NAMALWA (cell line): ENCODE measurements around the gene DNAJC3.
A peak's percentile ranks its signal among the peaks of the same experiment; 100 is the strongest.
"Not testable (repeated sequence)": the region's sequence is repeated elsewhere in the genome, so short reads cannot be mapped to it uniquely, and the experiment has no call there.

Experiments
- DNase-seq: peaks from one replicate; pipeline ENCODE4 v3.0.0-alpha.2; 2015; ENCODE audit warnings: low spot score

Gene DNAJC3

DNA sequence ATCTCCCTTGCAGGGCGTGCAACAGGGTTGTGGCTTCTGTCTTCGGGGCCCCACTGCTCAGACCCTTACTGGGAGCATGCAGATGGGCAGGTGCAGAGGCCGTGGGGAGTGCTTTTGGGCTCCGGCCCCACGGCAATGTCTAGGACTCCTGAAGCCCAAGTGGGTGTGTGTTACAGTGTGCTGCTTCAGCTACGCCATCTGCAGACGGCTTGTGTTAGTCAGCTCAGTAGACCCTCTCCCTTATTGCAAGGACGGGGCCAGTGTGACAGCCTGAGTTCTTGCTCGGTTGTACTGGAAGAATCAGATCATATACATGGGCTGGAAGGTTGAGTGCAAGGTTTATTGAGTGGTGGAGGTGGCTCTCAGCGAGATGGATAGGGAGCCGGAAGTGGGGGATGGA, 39.3 kb downstream of the DNAJC3 start:
- DNase-seq: no peak

DNA sequence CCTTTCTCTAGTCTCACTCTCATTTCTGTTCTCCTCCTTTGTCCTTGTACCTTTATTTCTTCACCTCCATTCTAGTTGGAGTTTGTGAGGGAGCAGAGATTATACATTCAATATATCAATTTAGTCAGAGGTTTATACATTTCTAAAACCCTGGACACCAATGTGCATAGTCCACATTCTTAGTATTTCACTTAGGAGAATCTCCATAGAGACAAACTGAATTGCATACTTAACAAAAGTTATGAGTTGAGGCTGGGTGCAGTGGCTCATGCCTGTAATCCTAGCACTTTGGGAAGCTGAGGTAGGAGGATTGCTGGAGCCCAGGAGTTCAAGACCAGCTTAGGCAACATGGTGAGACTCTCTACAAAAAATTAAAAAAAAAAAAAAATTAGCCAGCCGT, 45.3 kb downstream of the DNAJC3 start:
- DNase-seq: no peak

DNA sequence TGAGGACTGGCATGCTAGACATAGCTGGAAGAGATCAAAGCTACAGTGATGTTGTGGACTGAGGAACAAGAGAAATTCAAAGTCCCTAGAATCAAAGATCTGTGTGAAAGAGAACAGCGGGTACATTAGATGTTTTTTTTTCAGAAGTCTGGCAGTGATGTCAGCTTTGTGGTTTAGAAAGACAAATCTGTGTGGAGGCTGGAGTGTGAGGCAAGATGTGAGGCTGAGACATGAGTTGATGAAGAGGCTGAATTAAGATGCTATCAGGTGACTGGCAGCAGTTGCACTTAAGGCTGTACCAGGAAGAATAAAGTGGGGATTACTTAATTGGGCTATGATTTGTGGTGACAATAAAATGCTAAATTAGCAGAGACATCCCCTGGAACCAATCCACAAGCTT, 46.5 kb downstream of the DNAJC3 start:
- no peak for DNase-seq

DNA sequence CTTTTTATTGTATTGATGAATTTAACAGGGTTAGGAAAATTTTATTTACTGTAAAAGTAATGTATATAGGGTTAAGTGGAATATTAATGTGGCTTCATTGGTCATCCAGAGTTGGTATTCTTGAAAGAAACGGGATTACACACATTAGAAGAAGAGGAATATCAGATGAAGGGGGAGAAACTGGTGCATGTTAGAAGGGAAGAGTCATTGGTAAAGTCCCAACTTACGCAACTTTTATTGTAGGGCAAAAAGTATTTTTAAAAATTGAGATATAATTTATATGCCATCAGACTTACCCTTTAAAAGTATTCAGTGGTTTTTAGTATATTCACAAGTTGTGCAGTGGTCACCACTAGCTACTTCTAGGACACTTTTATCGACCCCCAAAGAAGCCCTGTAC, 47.3 kb downstream of the DNAJC3 start:
- no peak for DNase-seq

DNA sequence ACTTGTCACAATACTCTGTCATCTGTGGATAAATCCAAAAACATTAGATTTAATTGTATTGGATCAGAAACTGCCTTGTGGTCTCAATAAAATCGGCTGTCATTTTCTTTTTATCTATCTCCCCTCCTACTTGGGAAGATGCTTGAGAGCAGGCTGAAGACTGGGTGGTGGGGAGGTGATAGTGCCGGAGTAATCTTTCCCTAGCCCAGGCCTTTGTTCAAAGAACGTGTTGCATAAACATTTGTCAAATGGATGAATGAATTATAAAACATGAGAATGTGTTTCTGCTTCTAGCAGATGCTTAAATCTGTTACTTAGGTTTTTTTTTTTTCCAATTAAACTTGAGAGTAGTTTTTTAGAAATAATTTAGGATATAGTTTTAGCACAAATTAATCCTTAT, 49.9 kb downstream of the DNAJC3 start:
- DNase-seq: no peak

DNA sequence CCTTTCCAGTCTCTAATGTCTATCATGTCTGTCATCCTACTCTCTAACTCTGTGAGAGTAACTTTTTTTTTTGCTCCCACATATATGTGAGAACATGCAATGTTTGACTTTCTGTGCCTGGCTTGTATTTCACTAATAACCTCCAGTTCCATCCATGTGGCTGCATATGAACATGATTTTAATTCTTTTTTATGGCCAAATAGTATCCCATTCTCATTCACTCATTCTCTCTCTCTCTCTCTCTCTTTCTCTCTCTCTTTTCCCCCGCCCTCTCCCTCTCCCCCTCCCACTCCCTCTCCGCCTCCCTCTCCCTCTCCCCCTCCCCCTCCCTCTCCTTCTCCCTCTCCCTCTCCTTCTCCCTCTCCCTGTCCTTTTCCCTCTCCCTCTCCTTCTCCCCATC, 52.0 kb downstream of the DNAJC3 start:
- no peak for DNase-seq

DNA sequence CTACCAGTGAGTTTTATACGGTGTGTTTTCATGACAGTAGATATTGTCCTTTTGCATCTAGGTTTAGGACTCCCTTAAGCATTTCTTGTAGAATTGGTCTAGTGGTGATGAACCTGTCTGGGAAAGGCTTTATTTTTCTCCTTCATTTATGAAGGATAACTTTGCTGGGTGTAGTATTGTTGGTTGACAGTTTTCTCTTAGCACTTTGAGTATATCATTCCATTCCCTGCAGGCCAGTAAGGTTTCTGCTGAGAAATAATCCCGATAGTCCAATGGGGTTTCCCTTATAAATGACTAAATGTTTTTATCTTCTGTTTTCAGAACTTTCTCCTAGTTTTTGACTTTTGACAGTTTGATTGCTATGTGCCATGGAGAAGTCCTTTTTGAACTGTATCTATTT, 57.2 kb downstream of the DNAJC3 start:
- no peak for DNase-seq

DNA sequence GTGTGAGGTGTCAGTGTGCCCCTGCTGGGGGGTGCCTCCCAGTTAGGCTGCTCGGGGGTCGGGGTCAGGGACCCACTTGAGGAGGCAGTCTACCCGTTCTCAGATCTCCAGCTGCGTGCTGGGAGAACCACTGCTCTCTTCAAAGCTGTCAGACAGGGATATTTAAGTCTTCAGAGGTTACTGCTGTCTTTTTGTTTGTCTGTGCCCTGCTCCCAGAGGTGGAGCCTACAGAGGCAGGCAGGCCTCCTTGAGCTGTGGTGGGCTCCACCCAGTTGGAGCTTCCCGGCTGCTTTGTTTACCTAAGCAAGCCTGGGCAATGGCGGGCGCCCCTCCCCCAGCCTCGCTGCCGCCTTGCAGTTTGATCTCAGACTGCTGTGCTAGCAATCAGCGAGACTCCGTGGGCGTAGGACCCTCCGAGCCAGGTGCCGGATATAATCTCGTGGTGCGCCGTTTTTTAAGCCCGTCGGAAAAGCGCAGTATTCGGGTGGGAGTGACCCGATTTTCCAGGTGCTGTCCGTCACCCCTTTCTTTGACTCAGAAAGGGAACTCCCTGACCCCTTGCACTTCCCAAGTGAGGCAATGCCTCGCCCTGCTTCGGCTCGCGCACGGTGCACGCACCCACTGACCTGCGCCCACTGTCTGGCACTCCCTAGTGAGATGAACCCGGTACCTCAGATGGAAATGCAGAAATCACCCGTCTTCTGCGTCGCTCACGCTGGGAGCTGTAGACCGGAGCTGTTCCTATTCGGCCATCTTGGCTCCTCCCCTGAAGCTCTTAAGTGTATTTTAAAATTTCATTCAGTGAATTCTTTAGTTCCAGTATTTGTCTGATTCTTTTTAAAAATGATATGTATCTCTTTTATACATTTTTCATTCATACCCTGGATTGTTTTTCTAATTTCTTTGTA, 63.4 kb downstream of the DNAJC3 start:
- not testable (repeated sequence) for DNase-seq

DNA sequence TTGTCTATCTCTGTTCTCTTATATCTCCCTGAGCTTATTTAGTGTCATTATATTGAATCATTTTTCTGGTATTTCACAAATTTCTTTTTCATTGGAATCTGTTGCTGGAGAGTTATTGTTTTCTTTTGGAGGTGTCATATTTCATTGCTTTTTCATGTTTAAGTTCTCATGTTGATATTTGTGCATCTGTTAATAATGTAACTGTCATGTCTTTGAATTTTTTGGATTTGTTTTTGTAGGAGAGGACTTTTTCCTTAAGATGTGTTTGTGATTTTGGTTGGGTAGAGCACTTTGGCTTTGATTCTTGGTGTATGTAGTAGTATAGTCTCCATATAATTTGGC, 64.0 kb downstream of the DNAJC3 start:
- no peak for DNase-seq

DNA sequence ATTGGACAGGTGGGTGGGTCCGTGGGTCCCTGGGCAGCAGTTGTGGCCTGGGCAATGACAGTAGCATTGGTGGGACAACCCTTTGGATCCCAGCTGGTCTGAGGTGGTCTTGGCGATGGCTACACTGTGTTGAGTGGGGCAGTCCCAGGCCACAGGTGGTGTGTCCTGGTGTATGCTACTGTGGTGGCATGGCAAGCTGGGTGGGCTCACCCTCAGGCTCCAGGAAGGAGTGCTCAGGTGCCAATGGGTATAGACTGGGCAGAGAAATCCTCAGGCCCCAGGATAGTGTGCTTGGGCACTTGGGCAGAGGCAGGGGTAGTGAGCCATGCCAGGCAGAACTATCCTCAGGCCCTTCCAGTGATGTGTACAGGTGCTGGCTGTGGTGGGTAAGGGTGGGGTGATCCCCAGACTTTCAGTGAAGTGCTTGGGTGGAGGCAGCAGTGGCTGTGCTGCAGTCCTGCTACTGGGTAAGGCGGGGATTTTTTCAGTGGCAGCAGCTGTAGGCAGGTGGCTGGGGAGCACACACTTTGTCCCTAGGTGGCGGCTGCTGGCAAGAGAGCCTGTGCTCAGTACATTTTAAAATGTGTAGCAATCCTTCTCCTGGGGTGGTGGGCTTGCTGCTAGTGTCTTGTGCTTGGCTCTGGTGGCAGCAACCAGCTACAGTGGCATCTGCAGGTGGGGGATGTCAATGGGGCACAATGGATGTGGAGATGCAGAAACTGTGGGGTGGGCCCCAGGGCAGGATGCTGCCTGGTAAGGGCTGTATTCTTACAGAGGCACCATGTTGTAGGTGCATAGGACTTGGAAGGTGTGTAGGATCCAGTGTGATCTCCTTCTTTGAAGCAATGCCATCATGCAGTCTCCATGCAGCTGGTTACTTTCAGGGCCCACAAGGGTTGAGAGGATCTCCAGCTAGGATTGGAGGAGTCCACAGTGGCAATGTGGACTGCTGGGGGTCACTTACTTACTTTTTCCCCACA, 64.9 kb downstream of the DNAJC3 start:
- DNase-seq: no peak

DNA sequence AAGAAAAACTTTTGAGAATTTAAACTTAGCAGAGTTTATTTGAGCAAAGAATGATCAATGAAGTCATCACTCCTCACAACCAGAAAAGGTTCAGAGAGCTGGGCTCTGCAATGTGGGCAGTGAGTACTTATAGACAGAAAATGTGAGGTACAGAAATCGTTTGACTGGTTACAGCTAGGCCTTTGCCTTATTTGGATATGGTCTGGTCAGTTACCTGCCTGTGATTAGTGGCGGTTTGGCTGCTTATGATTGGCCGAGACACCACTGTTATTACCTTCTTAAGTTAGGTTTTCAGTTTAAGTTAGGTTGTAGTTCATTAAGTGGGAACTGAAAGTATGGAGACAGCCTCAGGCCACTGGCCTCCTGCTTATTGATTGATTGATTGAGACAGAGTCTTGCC, 66.3 kb downstream of the DNAJC3 start:
- DNase-seq: no peak

DNA sequence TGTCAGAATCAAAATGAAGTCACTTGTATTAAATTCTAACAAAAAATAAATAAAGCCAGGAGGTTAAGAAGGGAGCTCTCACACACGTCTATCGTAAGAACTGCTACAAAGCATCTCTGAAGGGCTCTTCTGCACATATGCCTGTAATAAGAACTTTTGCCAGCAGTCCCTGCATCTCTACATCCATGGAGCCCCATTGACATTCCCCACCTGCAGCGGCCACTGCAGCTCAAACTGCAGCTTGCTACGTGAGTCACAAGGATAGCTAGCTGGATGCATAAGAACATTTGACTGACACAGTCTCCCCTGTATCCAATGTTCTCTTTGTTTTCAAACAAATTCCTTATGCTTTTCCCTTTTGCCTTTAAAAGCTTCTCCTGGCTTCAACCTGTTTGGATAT, 68.3 kb downstream of the DNAJC3 start:
- DNase-seq: no peak

DNA sequence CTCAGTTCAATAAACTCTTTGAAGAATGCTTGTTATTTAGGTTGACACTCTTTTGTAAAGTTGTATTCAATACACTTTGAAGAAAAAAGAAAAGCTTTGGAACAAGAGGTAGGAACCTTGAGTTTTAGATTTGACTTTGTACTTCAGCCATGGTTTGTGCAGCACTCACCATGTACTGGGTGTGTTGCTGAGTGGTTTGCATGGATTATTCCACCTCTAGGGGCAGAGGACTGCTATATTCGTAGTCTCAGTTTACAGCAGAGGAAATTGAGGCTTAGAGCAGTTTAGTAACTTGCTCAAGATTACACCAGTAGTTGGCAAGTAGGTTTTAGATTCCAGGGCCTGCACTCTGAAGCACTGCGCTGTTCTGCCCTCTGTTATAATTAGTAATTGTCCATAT, 68.8 kb downstream of the DNAJC3 start:
- DNase-seq: peak; percentile 21

DNA sequence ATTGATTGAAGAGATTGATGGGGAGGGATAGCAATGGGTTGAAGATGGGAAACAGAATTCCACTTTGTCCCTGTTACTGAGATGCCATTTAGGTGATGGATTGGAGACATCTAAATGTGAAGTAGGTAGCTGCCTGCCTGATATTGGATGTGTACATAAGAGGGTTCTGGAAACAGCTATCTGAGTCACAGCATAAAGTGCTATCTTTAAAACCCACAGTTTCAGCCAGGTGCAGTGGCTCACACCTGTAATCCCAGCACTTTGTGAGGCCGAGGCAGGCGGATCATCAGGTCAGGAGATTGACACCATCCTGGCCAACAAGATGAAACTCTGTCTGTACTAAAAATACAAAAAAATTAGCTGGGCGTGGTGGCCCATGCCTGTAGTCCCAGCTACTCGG, 72.6 kb downstream of the DNAJC3 start:
- DNase-seq: no peak

DNA sequence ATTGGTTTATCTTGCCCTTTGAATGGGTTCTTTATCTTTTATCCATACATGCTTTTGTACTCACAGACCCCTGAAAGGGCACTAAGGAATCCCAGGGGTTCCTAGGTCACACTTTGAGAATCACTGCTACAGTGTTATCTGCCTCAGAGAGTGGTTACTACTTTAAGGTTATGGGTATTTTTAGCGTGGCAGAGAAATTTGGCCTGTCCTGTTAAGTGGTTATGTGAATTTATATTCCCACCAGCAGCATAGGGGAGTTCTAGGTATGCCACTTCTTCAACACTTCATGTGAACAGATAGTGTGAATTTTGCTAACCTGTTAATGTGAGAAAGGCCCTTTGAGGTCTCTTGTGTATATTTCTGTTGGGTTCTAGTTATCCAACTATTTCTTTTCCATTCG, 75.7 kb downstream of the DNAJC3 start:
- no peak for DNase-seq

DNA sequence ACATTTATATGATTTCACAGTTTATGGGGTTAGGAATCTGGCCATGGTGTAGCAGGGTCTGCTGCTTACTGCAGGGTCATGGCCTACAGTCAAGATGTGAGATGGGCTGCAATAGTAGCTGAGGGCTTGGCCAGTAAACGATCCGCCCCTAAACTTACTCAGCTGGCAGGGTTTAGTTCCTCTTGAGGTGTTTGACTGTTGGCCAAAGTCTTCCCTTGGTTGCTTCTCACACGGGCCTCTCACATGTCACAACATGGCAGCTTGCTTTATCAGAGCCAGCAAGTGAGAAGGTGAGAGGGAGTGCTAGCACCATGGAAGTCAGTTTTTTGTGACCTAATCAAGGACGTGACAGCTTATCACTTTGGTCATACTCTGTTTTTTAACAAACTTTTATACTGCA, 77.1 kb downstream of the DNAJC3 start:
- DNase-seq: no peak

DNA sequence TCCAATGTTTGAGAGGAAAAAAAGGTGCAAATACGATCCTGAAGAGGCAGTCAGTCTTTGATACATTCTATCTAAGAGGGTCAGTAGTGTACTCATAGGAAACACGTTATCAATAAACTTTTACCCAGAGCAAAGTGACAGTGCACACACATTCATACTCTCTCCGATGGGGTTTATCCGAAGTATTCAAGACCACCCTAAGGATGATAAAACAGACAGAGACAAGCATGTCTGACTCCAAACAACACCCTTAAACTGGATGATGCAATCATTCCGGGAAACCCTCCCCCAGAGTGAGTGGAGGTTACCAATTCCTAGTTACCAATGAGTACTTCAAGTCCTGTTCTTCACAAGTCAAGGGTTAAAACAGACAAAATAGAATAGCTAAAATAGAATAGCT, 79.1 kb downstream of the DNAJC3 start:
- DNase-seq: no peak

DNA sequence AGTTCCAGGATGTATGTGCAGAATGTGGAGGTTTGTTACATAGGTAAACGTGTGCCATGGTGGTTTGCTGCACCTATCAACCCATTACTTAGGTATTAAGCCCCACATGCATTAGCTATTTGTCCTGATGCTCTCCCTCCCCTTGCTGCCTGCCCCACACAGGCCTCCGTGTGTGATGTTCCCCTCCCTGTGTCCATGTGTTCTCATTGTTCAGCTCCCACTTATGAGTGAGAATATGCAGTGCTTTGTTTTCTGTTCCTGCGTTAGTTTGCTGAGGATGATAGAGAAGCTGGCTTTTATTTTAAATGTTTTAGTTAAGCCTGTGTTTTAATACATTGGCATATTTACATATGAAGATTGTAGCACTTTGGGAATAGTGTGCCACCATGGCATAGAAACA, 85.7 kb downstream of the DNAJC3 start:
- DNase-seq: not testable (repeated sequence)

DNA sequence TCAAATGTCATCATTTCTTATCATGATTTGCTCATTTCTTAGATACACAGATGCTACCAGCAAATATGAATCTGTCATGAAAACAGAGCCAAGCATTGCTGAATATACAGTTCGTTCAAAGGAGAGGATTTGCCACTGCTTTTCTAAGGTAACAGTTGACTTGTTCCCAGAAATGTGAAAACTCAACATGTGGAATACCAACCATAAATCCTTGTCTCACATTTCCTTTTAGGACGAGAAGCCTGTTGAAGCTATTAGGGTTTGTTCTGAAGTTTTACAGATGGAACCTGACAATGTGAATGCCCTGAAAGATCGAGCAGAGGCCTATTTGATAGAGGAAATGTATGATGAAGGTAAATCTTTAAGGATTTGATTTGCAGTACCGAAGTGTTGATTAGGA, 86.7 kb downstream of the DNAJC3 start:
- DNase-seq: no peak

DNA sequence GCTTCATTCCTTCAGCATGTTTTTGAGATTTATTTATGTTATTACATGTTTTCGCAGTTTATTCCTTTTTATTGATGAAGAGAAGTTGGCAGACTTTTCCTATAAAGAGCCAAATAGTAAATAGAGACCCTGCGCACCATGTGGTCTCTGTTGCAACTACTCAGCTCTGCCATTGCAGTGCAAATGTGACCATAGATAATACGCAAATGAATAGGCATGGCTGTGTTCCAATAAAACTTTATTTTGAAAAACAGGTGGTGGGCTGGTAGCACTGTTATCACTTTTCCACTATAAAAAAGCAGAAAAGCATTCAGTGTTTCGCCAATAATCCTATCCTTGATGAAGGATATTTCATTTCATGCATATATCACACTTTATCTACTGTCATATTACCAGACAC, 95.0 kb downstream of the DNAJC3 start:
- no peak for DNase-seq

DNA sequence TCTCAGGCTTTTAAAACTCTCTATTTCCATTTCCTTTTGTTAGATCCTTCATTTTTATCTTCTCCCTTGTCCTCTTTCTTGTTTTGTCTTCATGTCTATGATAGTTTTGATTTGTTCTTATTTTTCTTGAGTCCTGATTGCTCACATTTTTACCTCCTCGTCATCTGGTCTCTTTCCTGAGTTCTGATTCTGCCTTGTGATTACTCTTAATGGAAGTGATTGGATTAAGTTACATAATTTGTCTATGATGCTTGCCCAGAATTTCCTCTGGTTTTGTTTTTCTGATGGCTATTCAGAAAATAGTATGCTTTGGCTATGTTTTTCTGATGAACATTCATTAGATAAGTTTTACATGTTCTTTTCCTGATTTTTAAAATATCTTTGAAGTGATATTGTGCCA, 102.6 kb downstream of the DNAJC3 start:
- DNase-seq: no peak

DNA sequence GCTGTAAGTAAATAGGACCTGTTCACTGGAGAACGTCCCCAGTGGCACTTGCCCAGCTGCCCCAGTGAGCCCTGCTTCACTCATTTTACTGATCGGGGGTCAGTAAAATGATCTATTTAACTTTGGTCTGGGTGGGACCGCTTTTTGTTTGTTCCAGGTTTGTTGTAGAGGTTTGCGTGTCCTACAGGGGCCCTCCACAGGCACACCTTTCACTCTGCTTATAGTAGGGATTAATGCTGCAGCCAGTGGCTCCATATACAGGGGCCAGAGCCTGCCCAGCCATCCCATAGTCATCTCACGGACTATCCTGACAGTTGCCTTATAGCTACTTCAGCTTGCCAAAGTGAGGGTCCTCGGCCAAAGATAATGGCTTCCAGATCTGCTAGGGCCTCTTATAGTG, 104.1 kb downstream of the DNAJC3 start:
- no peak for DNase-seq

DNA sequence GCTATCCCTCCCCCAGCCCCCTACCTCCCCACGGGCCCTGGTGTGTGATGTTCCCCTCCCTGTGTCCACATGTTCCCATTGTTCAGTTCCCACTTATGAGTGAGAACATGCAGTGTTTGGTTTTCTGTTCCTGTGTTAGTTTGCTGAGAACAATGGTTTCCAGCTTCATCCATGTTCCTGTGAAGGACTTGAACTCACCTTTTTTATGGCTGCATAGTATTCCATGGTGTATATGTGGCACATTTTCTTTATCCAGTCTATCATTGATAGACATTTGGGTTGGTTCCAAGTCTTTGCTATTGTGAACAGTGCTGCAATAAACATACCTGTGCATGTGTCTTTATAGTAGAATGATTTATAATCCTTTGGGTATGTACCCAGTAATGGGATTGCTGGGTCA, 105.0 kb downstream of the DNAJC3 start:
- not testable (repeated sequence) for DNase-seq
